SHP77 (cell line): ENCODE results near the gene SHISAL1.
"Not testable (repeated sequence)": the region's sequence is repeated elsewhere in the genome, so short reads cannot be mapped to it uniquely, and the experiment has no call there.

Experiments
- DNase-seq, 2 experiments: peaks; one replicate each; lab custom pipeline; 2025; lab: John Stamatoyannopoulos, UW

SHISAL1 gene

GRCh38 chr22:44328326-44328725, 15.6 kb upstream of the SHISAL1 start:
- no peak for DNase-seq

GRCh38 chr22:44326491-44326885, 13.7 kb upstream of the SHISAL1 start:
- DNase-seq = no peak

- no peak for DNase-seq
Observed at GRCh38 chr22:44325718-44326490, 13.2 kb upstream of the SHISAL1 start.

GRCh38 chr22:44323140-44323790, 10.5 kb upstream of the SHISAL1 start:
- not testable (repeated sequence) for DNase-seq

GRCh38 chr22:44319685-44320084, 6.9 kb upstream of the SHISAL1 start:
- DNase-seq = no peak

GRCh38 chr22:44318751-44319150, 6.0 kb upstream of the SHISAL1 start:
- DNase-seq = no peak

GRCh38 chr22:44317886-44318637, 5.3 kb upstream of the SHISAL1 start:
- DNase-seq = no peak

GRCh38 chr22:44317123-44317444, 4.3 kb upstream of the SHISAL1 start:
- DNase-seq = no peak

GRCh38 chr22:44316393-44317122, 3.8 kb upstream of the SHISAL1 start:
- no peak for DNase-seq

- DNase-seq = no peak
Observed at GRCh38 chr22:44314425-44315067, 1.8 kb upstream of the SHISAL1 start.

GRCh38 chr22:44313385-44314006, 745 bp upstream of the SHISAL1 start:
- DNase-seq = no peak

GRCh38 chr22:44311855-44312170, 938 bp downstream of the SHISAL1 start:
- no peak for DNase-seq

GRCh38 chr22:44311104-44311854, 1.5 kb downstream of the SHISAL1 start:
- no peak for DNase-seq

- DNase-seq = no peak
Observed at GRCh38 chr22:44309647-44310046, 3.1 kb downstream of the SHISAL1 start.

- DNase-seq = peak in 1 of 2 experiments; percentile 9
Observed at GRCh38 chr22:44309137-44309536, 3.6 kb downstream of the SHISAL1 start.

- no peak for DNase-seq
Observed at GRCh38 chr22:44307509-44308169, 5.1 kb downstream of the SHISAL1 start.

GRCh38 chr22:44305888-44306287, 6.9 kb downstream of the SHISAL1 start:
- no peak for DNase-seq

- DNase-seq = no peak
Observed at GRCh38 chr22:44305455-44305854, 7.3 kb downstream of the SHISAL1 start.

- DNase-seq = no peak
Observed at GRCh38 chr22:44304911-44305310, 7.8 kb downstream of the SHISAL1 start.

GRCh38 chr22:44304354-44304753, 8.4 kb downstream of the SHISAL1 start:
- DNase-seq = no peak
